GM21447 (cell line): ENCODE measurements around the gene SLC11A1.

Experiments used
- ATAC-seq: cut with Tn5 transposase; IDR thresholded peaks from one replicate; pipeline ENCODE4 v1.9.1; 2021; ENCODE audit not compliant: unreplicated experiment

Gene SLC11A1

DNA sequence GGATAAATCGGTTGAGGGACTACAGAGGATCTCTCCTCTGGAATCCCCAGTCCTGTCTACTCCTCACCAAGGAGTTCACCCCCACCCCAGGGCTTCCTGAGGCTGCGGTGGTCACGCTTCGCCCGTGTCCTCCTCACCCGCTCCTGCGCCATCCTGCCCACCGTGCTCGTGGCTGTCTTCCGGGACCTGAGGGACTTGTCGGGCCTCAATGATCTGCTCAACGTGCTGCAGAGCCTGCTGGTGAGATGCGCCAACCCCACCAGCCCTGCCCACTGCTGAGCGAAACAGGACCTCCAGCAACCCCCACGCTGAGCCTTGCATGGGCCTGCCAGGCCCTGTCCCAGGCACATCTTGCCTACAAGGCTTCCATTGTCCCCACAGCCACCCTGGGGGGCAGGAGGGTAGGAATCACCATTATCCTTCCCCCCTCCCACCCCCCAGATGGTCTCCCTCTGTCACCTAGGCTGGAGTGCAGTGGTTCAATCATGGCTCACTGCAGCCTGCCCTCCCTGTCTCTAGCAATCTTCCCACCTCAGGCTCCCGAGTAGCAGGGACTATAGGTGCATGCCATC, 10.9 kb downstream of the SLC11A1 start:
- ATAC-seq: no peak

DNA sequence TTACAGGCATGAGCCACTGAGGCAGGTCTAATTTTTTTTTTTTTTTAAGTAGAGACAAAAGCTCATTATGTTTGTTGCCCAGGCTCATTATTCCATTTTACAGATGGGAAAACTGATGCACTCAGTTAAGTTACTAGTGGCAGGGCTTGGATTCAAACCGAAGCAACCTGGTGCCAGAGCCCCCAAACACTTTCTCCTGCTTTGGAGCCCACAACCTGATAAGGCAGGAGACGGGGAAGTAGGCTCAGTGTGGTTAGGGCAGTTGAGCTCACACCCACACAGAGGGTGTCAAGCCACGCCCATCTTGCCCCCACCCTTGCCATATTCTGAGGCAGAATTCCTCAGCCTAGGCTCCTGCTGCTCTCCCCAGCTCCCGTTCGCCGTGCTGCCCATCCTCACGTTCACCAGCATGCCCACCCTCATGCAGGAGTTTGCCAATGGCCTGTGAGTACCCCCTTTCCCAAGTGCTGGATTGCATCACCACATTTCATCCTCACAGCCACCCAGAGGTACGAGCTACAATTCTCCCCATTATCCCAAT, 11.7 kb downstream of the SLC11A1 start:
- ATAC-seq: no peak

DNA sequence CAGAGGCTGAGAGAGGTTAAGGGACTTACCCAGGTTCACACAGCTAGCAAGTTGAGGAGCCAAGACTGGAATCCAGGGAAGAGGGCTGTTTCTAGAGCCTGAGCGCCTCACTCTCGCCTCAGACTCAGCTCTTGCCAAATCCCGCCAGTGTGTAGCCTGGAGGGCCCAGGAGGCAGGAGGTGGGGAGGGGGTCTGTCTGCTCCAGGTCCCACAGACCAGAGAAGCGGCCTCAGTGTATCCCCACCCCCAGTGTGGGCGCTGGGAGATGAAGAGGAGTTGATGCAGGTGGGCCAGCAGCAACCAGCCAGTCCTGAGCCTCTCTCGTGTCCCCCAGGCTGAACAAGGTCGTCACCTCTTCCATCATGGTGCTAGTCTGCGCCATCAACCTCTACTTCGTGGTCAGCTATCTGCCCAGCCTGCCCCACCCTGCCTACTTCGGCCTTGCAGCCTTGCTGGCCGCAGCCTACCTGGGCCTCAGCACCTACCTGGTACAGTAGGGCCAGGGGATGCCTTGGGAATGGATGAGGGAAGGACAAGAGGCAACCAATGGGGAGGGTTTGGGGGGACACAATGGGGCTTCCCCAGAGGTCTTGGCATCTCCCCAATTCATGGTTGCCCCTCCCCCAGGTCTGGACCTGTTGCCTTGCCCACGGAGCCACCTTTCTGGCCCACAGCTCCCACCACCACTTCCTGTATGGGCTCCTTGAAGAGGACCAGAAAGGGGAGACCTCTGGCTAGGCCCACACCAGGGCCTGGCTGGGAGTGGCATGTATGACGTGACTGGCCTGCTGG, 12.4 kb downstream of the SLC11A1 start:
- ATAC-seq: no peak

DNA sequence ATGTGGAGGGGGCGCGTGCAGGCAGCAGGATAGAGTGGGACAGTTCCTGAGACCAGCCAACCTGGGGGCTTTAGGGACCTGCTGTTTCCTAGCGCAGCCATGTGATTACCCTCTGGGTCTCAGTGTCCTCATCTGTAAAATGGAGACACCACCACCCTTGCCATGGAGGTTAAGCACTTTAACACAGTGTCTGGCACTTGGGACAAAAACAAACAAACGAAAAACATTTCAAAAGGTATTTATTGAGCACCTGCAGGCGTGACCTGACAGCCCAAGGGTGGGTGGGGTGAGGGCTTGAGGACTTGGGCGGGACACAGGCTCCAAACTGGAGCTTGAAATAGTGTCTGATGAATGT, 13.0 kb downstream of the SLC11A1 start:
- no peak for ATAC-seq

DNA sequence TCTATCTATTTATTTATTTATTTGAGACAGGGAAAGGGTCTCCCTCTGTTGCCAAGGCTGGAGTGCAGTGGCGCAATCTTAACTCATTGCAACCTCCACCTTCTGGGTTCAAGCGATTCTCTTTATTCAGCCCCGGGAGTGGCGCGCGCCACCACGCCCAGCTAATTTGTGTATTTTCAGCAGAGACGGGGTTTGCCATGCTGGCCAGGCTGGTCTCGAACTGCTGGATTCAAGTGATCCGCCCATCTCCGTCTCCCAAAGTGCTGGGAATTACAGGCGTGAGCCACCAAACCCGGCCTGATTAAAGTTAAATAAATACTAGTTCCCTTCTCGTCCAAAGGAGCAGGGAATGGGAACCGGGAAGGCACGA, 13.4 kb downstream of the SLC11A1 start:
- ATAC-seq: no peak

DNA sequence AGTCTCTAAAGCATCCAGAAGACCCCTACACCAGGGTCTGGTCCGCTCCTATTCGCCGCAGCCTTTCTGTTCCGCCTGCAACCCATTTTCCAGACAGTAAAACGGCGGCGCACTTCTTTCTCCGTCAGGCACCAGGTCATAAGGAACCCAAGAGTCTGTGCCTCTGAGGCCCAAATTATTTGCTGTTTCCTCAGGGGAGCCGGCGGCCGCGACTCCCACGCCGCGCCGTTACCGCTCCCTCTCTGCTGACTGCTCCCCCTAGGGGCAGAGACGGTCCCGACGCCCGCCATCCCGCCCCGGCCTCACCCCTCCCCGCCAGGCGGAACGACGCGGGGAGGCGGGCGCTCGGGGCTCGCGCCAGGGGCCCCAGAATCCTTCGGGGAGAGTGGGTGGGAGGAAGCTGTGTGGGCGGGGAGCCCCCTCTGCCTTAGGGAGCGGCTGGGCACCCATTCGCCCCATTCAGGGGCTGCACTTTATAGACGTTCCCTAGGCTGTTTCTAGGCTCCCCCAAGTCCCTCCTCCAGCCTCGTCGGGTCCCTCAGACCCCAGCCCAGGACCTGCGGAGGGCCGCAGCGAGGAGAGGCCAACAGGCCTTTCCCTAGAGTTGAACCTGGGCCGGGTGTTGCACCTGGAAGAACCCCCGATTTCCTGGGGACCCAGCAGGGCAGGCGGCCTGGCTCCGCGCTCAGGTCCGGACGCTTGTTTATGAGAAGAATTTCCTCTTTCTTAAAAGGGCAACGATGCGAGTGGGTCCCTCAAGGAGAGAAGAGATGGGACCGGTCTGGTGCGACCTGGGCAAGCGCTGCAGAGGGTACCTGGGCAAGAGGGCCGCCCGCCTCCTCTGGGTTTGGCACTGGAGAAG, 14.0 kb downstream of the SLC11A1 start:
- ATAC-seq: peak; percentile 29

DNA sequence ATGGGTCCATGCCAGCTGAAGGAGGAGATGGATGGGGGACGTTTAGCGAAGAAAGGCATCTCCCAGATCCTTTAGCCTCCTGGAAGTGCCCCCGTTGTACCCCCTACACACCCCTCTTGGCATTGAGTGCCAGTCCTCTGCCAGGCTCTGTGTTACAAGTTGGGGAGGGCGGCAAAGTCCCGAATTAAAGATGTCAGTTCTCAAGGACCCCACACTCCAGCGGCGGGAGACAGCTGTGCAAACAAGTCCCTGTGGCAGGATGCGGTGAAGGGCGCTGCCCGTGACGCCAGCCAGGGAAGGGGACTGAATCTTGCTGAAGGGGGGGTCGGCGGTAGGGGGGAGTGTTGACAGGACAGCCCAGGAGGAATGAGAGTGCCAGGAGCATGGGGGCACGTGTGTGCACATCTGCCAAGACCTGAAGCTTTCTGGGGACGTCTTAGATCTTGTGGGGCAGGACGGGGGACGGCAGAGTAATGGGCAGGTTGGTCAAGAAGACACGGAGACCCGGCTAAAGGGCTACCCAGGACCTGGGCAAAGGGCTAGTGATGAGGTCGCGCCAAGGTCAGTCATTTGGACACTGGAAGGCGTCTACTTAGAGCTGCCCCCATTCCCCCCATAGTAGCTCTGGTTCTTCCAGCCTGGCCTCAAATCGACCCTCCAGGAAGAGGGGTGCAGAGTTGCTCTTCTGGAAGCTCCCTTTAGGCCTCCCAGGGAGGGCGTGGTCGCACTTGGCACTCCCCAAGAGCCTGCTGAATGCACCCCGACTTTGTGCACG, 14.8 kb downstream of the SLC11A1 start:
- no peak for ATAC-seq

DNA sequence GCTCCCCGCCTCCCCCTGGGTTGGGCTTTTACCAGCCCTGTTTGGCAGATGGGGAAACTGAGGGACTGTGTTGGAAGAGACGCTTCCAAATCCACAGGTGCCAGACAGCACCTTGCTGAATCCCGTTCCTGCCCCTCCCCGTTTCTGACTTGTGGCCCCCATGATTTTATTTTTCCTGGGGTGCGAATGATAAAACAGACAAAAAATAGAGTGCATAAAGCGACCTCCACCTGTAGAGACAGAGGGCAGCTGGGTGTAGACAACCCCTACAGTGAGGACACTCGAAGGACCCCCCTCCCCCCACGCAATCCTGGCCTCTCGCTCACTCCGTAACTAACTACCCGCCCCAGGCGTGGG, 15.4 kb downstream of the SLC11A1 start:
- no peak for ATAC-seq

DNA sequence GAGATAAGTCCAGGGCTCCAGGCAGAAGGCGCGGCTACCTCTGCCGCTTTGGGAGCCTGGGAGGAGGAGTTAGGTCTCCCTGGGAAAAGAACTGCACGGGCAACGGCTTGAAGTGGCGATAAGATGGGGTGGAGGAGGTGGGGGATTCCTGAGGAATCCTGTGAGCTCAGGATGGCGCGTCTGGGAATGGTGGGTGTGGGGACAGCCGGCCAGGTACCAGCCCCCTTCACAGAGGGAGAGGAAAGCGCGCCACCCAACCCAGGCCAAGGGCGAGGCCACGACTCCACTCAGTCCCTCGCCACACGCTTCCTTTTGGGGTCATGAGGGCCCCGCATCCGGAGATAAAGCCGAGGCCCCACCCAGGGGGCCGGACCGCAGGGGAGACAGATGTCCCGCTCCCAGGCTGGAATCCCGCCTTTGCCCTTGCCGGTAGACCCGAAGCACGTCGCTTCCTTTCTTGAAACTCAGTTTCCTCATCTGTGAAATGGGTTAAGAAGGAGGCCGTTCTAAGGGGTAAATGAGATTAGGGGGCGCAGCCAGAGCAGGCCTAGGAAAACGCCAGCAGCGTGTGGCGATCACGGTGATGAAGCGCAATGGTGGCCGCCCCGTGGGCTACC, 15.9 kb downstream of the SLC11A1 start:
- no peak for ATAC-seq

DNA sequence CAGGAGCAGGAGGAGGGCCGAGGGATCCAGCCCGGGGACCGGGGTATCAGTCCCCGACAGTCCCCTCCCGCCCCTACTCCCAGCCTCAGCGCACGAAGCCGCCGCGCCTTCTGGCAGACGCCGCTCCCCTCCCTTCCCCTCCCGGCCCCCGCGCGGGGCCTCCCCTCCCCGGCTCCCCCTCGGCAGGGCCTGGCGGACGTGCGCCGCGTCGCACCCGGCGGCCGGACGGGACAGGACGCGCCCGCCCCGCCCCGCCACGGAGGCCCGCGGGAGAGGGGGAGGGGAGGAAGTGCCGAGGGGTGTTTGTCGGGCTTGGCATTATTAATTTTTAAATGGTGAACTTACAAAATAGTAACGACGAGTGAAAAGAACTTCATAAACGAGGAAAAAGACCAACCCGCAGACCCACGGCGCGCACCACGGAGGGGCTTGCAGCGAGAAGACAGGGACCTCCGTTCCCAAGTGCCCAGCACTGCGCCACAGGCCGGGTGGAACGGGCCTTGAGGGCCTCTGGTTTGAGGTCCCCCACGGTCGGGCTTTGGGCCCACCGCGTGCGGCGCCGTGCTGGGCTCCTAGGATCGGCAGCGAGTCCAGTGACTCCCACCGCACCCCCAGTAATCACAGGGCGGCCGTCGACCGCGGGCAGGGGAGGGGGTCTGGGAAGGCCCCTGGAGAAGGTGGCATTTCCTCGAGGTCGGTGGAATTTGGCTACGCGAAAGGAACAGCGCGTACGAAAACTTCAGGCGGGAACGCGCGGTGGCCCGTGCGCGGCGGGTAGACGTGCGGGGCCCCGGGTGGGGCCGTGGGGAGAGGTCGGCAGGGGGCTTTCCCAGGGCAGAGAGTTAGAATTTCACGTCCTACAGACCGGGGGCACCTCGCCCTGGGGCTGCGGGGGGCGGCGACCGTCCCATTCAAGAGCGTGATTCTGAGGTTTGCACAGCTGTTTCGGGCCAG, 16.6 kb downstream of the SLC11A1 start:
- peak; percentile 20 for ATAC-seq

DNA sequence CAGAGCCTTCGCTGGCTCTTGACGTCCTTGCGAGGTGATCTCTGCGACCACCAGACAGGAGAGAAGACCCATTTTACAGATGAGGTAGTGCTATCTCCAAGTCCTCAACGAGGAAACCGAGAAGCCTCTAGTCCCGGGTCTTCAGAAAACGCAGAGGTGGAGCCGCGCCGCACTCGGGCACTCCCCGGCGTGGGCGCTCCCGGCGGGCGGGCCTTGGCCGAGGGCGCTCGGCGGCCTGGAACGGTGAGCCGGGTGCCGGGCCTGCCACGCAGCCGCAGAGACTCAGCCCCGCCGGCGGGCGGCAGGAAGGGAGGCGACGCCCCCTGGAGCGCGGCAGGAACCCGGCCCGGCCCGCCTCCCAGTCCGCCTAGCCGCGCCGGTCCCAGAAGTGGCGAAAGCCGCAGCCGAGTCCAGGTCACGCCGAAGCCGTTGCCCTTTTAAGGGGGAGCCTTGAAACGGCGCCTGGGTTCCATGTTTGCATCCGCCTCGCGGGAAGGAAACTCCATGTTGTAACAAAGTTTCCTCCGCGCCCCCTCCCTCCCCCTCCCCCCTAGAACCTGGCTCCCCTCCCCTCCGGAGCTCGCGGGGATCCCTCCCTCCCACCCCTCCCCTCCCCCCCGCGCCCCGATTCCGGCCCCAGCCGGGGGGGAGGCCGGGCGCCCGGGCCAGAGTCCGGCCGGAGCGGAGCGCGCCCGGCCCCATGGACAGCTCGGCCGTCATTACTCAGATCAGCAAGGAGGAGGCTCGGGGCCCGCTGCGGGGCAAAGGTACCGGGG, 17.5 kb downstream of the SLC11A1 start, which contains the start of gene CTDSP1:
Gene CTDSP1 (plus strand): TSS at position 478 of the 776 bp plus-strand sequence. CDS start 223 bp downstream, at position 701.
- ATAC-seq: peak; percentile 25

DNA sequence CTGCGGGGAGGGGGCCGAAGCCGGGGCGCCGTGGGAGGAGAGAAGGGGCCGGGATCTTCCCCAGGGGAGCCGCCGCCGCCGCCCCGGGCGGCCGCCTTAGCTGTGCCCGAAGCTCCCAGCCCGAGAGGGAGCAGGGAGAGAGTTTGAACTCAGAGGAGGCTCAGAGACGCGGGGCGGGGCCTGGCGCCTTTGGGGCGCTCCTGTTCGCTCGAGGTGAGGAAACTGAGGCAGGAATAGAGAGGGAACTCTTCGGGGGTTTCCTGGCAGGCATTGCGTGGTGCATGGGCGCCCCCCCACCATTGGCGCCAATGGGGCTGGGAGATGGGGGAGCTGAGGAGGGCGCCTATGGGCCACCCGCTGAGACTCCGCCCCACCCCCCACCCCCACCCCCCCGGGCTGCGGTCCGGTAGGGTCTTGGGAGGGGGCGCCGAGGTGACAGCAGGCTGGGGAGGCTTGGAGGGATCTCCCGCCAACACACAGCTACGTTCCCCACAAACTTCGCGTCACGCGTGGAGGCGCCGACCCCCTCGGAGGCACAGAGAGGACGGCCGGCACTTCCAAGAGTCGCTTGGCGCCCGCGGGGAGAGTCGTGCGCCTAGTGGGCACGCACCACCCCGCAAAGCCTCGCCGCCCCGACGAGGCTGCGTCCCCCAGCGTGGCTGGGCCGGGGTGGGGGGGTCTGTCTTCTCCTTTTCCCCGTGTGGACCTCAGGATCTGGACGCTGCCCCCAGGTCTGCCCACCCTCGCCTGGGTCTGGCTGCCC, 18.3 kb downstream of the SLC11A1 start:
- no peak for ATAC-seq

DNA sequence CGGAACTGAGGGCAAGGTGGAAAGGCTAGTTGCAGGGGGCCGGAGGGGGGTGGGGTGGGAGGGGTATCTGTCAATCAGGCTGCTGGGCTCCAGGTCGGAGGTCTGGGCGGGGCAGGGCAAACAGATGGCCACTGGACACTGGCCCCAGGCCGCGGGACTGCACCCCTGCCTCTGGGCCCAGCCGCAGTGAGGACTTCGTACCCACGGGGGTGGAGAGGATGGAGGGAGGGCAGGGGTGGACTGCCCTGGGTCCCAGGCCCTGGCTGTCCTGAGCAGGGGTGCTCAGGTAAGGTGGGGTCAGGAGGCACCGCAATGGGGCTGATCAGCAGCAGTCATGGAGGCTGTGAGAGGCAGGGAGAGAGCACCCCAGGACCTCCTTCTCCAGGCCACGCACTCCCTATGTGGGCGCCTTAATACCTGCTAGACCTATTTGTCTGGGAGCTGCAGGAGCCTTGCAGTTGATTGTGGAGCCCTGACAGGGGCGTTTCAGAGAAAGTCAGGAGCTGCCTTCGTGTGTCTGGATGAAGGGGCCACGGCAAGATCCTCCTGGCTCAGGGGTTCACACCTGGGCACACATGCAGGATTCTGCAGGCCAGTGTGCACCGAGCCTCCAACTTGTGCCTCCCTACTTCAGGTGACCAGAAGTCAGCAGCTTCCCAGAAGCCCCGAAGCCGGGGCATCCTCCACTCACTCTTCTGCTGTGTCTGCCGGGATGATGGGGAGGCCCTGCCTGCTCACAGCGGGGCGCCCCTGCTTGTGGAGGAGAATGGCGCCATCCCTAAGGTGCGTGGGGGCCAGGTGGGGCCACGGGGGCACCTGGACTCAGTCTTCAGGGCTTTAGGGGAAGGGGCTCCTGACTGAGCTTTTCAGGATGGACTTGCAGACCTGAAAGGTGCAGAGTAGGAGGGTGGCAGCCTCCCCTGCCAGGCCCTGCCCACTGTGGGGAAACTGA, 19.1 kb downstream of the SLC11A1 start:
- no peak for ATAC-seq

DNA sequence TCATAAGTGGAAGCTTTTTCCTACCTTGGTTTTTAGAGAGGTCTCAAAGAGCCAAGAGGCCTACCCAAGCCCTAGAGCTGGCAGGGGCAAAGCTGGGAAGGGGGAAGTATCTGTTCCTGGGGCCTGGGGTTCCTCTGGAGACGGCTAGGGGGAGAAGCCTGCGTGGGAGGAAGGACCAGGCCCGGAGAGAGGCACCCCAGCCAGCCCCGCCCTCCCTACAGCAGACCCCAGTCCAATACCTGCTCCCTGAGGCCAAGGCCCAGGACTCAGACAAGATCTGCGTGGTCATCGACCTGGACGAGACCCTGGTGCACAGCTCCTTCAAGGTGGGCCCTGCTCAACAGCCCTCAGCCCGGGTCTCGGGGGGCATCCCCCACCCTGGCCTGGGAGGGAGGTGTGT, 19.8 kb downstream of the SLC11A1 start:
- ATAC-seq: no peak

DNA sequence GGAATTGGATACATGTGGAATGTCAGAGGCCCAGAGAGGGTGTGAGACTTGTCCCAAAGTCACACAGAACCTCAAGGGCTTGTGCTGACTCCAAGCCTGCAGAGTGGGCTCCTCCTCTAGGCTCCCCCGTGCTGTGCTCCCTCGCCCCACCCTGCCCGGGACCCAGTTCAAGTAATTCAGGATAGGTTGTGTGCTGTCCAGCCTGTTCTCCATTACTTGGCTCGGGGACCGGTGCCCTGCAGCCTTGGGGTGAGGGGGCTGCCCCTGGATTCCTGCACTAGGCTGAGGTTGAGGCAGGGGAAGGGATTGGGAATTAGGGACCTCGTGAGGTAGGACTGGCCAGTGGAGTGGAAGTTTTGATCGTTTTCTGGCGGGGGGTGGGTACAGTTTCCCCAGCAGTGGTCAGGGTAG, 20.4 kb downstream of the SLC11A1 start:
- ATAC-seq: no peak

DNA sequence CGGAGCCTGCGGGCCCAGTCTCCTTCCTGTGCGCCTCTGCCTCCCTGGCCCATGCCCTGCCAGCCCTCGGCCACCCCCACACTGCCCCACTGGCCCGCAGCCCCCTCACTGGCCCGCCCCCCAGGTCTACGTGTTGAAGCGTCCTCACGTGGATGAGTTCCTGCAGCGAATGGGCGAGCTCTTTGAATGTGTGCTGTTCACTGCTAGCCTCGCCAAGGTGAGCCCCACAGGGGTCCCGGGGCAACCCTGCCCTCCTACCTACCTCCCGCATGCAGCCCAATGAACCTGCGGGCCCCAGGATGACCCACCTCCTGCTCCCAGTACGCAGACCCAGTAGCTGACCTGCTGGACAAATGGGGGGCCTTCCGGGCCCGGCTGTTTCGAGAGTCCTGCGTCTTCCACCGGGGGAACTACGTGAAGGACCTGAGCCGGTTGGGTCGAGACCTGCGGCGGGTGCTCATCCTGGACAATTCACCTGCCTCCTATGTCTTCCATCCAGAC, 20.9 kb downstream of the SLC11A1 start:
- no peak for ATAC-seq

DNA sequence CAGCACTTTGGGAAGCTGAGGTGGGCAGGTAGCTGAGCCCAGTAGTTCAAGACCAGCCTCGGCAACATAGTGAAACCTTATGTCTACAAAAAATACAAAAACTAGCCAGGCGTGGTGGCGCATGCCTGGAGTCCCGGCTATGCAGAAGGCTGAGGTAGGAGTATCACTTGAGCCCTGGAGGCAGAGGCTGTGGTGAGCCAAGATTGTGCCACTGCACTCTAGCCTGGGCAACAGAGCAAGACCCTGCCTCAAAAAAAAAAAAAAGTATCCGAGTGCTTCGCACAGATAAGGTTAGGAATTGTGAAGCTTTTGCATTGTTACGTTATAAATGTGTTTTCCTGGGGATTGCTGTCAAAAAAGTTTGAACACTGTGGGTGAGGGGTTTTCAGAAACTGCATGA, 21.7 kb downstream of the SLC11A1 start:
- ATAC-seq: no peak
